ENCODE measurements around the gene NCBP2. TPM values are rescaled to one million over a fixed set of nuclear protein-coding genes. Genes with fewer than 3 reads are reported as not detected.

NCBP2 gene
- total and polyA plus RNA-seq, 2 experiments from 2014 or later, result 78.4 to 98.9 TPM

DNA sequence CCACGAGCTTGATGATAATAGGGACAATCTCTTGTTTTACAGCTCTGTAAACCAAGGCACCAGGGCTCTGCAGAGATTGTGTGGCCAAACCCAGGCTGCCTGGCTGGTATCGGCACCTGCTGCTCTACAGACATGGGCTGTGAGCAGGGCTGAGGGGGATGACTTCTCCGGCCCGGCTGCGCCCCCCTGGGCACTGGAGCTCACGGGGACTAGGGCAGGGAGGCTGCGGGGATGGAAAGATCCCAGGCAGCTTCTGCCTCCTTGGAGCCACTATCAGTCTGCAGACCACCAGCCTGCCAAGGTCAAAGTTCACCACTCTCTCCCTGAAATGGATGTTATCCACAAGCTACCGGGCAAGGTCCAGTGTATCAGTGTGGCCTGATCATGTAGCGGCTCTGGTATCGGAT is 48.3 kb upstream of the NCBP2 start:
- peaks cover 3% of the 10 kb centered on the region; the same call in 1 of the 3 replicates for H3K4me1 Mint-ChIP-seq
- Histone ChIP-seq H3K36me3 (ENCODE audit: insufficient read depth) (no peaks in the 10 kb centered on the region), H3K27me3 (ENCODE audit: insufficient read depth) (no peaks in the 10 kb centered on the region), H3F3A (replicated peaks; ENCODE audit: low read depth) (peaks cover 3% of the 10 kb centered on the region; the same call in 1 of the 2 replicates), H3K4me3 (no peak overlapping the region), H3K79me2 (replicated peaks; ENCODE audit: insufficient read depth) (no peaks in the 10 kb centered on the region), H2AFZ (no peak overlapping the region), H3K9me2 (ENCODE audit: insufficient read depth) (no peaks in the 10 kb centered on the region), H3K4me2 (no peak overlapping the region), H4K20me1 (replicated peaks; ENCODE audit: insufficient read depth) (no peaks in the 10 kb centered on the region), H3K27ac (ENCODE audit: low read depth) (no peak overlapping the region), H3K4me1 (ENCODE audit: insufficient read depth) (no peaks in the 10 kb centered on the region)
- no peaks in the 10 kb centered on the region for H3K9me3 Mint-ChIP-seq
- ATAC-seq, result no peak
- DNase-seq (ENCODE audit: low spot score), result no peak
- H3K27ac Mint-ChIP-seq, result no peak overlapping the region
- no peaks in the 10 kb centered on the region for H3K36me3 Mint-ChIP-seq (ENCODE audit: low read depth)
- TF ChIP-seq ZNF331 (CRISPR knock-in tag; IDR thresholded peaks at IDR 0.05; ENCODE audit: low read depth) (no peak), CREB1 (CRISPR knock-in tag; IDR thresholded peaks at IDR 0.05; ENCODE audit: low read depth) (no peak), STAT1 (IDR thresholded peaks at IDR 0.05; ENCODE audit: unreplicated experiment) (no peak), JUNB (IDR thresholded peaks at IDR 0.05; ENCODE audit: unreplicated experiment) (no peak), POLR2AphosphoS5 (IDR thresholded peaks at IDR 0.05; ENCODE audit: low read depth) (no peak), ZNF114 (CRISPR knock-in tag; IDR thresholded peaks at IDR 0.05) (no peak), NANOG (IDR thresholded peaks at IDR 0.05; ENCODE audit: borderline replicate concordance) (no peak)
- TF ChIP-seq, protein P1, sequence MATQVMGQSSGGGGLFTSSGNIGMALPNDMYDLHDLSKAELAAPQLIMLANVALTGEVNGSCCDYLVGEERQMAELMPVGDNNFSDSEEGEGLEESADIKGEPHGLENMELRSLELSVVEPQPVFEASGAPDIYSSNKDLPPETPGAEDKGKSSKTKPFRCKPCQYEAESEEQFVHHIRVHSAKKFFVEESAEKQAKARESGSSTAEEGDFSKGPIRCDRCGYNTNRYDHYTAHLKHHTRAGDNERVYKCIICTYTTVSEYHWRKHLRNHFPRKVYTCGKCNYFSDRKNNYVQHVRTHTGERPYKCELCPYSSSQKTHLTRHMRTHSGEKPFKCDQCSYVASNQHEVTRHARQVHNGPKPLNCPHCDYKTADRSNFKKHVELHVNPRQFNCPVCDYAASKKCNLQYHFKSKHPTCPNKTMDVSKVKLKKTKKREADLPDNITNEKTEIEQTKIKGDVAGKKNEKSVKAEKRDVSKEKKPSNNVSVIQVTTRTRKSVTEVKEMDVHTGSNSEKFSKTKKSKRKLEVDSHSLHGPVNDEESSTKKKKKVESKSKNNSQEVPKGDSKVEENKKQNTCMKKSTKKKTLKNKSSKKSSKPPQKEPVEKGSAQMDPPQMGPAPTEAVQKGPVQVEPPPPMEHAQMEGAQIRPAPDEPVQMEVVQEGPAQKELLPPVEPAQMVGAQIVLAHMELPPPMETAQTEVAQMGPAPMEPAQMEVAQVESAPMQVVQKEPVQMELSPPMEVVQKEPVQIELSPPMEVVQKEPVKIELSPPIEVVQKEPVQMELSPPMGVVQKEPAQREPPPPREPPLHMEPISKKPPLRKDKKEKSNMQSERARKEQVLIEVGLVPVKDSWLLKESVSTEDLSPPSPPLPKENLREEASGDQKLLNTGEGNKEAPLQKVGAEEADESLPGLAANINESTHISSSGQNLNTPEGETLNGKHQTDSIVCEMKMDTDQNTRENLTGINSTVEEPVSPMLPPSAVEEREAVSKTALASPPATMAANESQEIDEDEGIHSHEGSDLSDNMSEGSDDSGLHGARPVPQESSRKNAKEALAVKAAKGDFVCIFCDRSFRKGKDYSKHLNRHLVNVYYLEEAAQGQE (IDR thresholded peaks at IDR 0.05; ENCODE audit: unreplicated experiment), result no peak
- TF ChIP-seq, protein P2, sequence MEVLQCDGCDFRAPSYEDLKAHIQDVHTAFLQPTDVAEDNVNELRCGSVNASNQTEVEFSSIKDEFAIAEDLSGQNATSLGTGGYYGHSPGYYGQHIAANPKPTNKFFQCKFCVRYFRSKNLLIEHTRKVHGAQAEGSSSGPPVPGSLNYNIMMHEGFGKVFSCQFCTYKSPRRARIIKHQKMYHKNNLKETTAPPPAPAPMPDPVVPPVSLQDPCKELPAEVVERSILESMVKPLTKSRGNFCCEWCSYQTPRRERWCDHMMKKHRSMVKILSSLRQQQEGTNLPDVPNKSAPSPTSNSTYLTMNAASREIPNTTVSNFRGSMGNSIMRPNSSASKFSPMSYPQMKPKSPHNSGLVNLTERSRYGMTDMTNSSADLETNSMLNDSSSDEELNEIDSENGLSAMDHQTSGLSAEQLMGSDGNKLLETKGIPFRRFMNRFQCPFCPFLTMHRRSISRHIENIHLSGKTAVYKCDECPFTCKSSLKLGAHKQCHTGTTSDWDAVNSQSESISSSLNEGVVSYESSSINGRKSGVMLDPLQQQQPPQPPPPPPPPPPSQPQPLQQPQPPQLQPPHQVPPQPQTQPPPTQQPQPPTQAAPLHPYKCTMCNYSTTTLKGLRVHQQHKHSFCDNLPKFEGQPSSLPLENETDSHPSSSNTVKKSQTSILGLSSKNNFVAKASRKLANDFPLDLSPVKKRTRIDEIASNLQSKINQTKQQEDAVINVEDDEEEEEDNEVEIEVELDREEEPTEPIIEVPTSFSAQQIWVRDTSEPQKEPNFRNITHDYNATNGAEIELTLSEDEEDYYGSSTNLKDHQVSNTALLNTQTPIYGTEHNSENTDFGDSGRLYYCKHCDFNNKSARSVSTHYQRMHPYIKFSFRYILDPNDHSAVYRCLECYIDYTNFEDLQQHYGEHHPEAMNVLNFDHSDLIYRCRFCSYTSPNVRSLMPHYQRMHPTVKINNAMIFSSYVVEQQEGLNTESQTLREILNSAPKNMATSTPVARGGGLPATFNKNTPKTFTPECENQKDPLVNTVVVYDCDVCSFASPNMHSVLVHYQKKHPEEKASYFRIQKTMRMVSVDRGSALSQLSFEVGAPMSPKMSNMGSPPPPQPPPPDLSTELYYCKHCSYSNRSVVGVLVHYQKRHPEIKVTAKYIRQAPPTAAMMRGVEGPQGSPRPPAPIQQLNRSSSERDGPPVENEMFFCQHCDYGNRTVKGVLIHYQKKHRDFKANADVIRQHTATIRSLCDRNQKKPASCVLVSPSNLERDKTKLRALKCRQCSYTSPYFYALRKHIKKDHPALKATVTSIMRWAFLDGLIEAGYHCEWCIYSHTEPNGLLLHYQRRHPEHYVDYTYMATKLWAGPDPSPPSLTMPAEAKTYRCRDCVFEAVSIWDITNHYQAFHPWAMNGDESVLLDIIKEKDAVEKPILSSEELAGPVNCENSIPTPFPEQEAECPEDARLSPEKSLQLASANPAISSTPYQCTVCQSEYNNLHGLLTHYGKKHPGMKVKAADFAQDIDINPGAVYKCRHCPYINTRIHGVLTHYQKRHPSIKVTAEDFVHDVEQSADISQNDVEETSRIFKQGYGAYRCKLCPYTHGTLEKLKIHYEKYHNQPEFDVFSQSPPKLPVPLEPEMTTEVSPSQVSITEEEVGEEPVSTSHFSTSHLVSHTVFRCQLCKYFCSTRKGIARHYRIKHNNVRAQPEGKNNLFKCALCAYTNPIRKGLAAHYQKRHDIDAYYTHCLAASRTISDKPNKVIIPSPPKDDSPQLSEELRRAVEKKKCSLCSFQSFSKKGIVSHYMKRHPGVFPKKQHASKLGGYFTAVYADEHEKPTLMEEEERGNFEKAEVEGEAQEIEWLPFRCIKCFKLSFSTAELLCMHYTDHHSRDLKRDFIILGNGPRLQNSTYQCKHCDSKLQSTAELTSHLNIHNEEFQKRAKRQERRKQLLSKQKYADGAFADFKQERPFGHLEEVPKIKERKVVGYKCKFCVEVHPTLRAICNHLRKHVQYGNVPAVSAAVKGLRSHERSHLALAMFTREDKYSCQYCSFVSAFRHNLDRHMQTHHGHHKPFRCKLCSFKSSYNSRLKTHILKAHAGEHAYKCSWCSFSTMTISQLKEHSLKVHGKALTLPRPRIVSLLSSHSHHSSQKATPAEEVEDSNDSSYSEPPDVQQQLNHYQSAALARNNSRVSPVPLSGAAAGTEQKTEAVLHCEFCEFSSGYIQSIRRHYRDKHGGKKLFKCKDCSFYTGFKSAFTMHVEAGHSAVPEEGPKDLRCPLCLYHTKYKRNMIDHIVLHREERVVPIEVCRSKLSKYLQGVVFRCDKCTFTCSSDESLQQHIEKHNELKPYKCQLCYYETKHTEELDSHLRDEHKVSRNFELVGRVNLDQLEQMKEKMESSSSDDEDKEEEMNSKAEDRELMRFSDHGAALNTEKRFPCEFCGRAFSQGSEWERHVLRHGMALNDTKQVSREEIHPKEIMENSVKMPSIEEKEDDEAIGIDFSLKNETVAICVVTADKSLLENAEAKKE (CRISPR knock-in tag; IDR thresholded peaks at IDR 0.05), result no peak
- H3K4me3 Mint-ChIP-seq, result no peak overlapping the region
- peaks cover 3% of the 10 kb centered on the region for H3K27me3 Mint-ChIP-seq (ENCODE audit: insufficient read depth, low read depth, poor library complexity)

Measured in GM23338 (cell line).